HG02938 (cell line): ENCODE measurements around the gene CLEC12A.

Experiments used
- ATAC-seq: cut with Tn5 transposase; IDR thresholded peaks from one replicate; pipeline ENCODE4 v1.9.1; 2021; ENCODE audit warnings: mild to moderate bottlenecking, moderate library complexity; ENCODE audit not compliant: unreplicated experiment

CLEC12A gene

DNA sequence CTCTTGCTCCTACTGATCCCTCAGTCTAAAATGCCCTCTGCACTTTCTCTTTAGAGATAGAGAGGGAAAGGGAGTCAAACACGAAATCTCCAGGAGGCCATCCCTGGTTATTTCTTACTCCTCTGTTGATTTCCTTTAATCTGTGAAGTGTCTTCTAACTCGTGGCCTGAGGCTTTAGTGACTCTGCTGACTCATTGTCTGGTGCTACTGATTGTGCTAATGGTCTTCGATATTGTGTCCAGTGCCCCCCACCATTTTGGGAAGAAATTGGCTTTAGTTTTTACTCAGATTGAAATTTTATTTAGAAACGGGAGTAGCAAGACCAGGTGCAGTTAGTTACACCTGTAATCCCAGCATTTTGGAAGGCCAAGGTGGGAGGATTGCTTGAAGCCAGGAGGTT, 60.1 kb downstream of the CLEC12A start:
- ATAC-seq, result no peak

DNA sequence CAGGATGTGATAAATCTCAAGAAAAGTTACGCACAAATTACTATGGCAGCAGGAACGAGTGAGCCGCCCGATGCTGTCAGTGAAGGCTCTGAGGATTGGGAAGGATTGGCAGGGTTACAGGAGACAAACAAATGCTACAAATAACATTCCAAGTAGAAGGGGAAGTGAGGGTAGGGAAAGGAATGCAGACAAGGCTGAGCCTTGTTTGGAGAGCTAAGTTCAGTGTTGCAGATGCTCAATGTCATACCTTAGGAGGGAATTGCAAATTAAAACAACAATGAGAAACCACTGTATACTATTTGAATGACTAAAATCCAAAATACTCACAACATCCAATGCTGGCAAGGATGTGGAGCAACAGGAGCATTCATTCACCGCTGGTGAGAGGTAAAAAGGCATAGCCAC, 60.6 kb downstream of the CLEC12A start:
- ATAC-seq, result no peak

DNA sequence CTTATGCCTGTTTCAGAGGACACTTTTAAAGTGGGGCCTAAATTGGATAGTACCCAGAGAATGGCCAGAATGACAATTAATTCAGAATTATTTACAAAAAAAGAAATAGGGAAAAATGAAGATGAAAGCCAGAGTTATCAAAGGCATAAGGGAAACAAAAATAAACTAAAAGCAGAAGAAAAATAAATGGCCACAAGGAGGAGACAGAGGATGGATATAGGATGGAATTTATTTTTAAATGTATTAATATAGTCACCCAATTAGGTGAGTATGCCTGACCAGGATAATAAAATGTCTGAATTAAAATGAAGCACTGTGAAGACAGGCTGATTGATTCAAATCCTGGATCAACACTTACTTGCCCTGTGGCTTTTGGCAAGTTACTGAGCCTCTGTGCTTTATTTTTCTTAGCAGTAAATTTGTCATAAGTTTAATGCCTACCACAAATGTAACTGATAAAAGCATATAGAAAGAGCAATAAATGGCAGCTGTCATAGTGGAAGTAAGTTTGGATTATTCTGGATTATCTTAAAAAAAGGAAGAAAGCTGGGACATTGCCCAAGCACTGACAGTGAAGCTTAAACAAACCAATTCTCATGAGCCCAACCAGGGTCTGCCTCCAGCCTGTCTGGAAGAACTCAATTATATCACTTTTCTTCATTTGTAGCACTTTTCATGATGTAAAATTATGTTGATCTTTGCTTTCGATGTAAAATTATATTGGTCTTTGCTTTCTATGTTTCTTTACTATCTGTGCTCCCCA, 62.8 kb downstream of the CLEC12A start:
- no peak for ATAC-seq
